CD4-positive, alpha-beta T cell treated with Interleukin-6 for 4 hours (primary cell): ENCODE data around the gene CAMK1D.
"Not testable (repeated sequence)": the region's sequence is repeated elsewhere in the genome, so short reads cannot be mapped to it uniquely, and the experiment has no call there.

Experiments
- DNase-seq: peaks from one replicate; pipeline ENCODE4 v3.0.0-alpha.2; 2020; ENCODE audit warnings: mixed read lengths

The CAMK1D gene

GRCh38 chr10:12348870-12349628, at the start of gene CAMK1D:
Gene CAMK1D, plus strand, starts transcription at chr10:12349547.
- DNase-seq, result peak; percentile 95

GRCh38 chr10:12301036-12301435, 48.3 kb upstream of the CAMK1D start:
- DNase-seq, result not testable (repeated sequence)

GRCh38 chr10:12308057-12308456, 41.3 kb upstream of the CAMK1D start:
- no peak for DNase-seq

GRCh38 chr10:12308736-12309375, 40.5 kb upstream of the CAMK1D start:
- no peak for DNase-seq

GRCh38 chr10:12309783-12310182, 39.6 kb upstream of the CAMK1D start:
- DNase-seq, result not testable (repeated sequence)

- no peak for DNase-seq
Measured at GRCh38 chr10:12314836-12315235, 34.5 kb upstream of the CAMK1D start.

GRCh38 chr10:12319076-12319475, 30.3 kb upstream of the CAMK1D start:
- DNase-seq, result no peak

- DNase-seq, result no peak
Measured at GRCh38 chr10:12320892-12321291, 28.5 kb upstream of the CAMK1D start.

GRCh38 chr10:12321641-12322040, 27.7 kb upstream of the CAMK1D start:
- no peak for DNase-seq

- no peak for DNase-seq
Measured at GRCh38 chr10:12322583-12323131, 26.7 kb upstream of the CAMK1D start.

- DNase-seq, result no peak
Measured at GRCh38 chr10:12324530-12324929, 24.8 kb upstream of the CAMK1D start.

GRCh38 chr10:12327074-12327473, 22.3 kb upstream of the CAMK1D start:
- no peak for DNase-seq

- DNase-seq, result no peak
Measured at GRCh38 chr10:12327476-12327875, 21.9 kb upstream of the CAMK1D start.

- DNase-seq, result not testable (repeated sequence)
Measured at GRCh38 chr10:12328312-12328711, 21.0 kb upstream of the CAMK1D start.

GRCh38 chr10:12332572-12333379, 16.6 kb upstream of the CAMK1D start:
- no peak for DNase-seq

GRCh38 chr10:12333380-12334185, 15.8 kb upstream of the CAMK1D start:
- DNase-seq, result peak; percentile 55

GRCh38 chr10:12334186-12334530, 15.2 kb upstream of the CAMK1D start:
- DNase-seq, result no peak

- not testable (repeated sequence) for DNase-seq
Measured at GRCh38 chr10:12335169-12335568, 14.2 kb upstream of the CAMK1D start.

- no peak for DNase-seq
Measured at GRCh38 chr10:12337453-12338372, 11.6 kb upstream of the CAMK1D start.

GRCh38 chr10:12338981-12339380, 10.4 kb upstream of the CAMK1D start:
- DNase-seq, result no peak

- no peak for DNase-seq
Measured at GRCh38 chr10:12340371-12340770, 9.0 kb upstream of the CAMK1D start.
